ENCODE data around the gene BRS3. TPM values are rescaled to one million over a fixed set of nuclear protein-coding genes. Genes with fewer than 3 reads are reported as not detected.

BRS3 gene
- total RNA-seq, 1 experiment from 2014 or later: not detected

DNA sequence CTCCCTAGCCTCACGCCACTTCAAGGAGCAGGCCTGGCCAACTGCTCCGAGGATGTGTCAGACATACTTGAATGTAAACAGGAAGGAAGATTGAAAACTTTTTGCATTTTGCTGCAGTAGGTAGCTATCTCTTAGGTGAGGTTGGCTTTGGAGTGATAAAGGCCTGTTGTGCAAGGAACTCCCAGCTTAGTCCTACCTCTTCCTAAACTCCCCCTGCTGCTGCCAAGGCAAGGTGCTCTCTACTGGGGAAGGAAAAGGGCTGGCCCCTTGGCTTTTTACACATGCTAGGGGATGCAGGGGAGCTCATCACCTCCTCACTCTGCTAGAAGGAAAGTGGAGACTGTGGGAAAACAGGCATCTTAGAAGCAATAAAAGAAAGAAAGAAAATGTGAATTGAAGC lies 10.7 kb upstream of the BRS3 start:
- intact Hi-C loops (cut with micrococcal nuclease; ENCODE audit: unreplicated experiment): no loop called here
- TF ChIP-seq, protein P1, sequence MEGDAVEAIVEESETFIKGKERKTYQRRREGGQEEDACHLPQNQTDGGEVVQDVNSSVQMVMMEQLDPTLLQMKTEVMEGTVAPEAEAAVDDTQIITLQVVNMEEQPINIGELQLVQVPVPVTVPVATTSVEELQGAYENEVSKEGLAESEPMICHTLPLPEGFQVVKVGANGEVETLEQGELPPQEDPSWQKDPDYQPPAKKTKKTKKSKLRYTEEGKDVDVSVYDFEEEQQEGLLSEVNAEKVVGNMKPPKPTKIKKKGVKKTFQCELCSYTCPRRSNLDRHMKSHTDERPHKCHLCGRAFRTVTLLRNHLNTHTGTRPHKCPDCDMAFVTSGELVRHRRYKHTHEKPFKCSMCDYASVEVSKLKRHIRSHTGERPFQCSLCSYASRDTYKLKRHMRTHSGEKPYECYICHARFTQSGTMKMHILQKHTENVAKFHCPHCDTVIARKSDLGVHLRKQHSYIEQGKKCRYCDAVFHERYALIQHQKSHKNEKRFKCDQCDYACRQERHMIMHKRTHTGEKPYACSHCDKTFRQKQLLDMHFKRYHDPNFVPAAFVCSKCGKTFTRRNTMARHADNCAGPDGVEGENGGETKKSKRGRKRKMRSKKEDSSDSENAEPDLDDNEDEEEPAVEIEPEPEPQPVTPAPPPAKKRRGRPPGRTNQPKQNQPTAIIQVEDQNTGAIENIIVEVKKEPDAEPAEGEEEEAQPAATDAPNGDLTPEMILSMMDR (IDR thresholded peaks at IDR 0.05): peak; percentile 39
- TF ChIP-seq, protein P2, sequence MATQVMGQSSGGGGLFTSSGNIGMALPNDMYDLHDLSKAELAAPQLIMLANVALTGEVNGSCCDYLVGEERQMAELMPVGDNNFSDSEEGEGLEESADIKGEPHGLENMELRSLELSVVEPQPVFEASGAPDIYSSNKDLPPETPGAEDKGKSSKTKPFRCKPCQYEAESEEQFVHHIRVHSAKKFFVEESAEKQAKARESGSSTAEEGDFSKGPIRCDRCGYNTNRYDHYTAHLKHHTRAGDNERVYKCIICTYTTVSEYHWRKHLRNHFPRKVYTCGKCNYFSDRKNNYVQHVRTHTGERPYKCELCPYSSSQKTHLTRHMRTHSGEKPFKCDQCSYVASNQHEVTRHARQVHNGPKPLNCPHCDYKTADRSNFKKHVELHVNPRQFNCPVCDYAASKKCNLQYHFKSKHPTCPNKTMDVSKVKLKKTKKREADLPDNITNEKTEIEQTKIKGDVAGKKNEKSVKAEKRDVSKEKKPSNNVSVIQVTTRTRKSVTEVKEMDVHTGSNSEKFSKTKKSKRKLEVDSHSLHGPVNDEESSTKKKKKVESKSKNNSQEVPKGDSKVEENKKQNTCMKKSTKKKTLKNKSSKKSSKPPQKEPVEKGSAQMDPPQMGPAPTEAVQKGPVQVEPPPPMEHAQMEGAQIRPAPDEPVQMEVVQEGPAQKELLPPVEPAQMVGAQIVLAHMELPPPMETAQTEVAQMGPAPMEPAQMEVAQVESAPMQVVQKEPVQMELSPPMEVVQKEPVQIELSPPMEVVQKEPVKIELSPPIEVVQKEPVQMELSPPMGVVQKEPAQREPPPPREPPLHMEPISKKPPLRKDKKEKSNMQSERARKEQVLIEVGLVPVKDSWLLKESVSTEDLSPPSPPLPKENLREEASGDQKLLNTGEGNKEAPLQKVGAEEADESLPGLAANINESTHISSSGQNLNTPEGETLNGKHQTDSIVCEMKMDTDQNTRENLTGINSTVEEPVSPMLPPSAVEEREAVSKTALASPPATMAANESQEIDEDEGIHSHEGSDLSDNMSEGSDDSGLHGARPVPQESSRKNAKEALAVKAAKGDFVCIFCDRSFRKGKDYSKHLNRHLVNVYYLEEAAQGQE (IDR thresholded peaks at IDR 0.05; ENCODE audit: insufficient read depth in 1 of 2, low read depth in 2 of 2, low read length in 1 of 2): no peak
- ATAC-seq: peak; percentile 77; the same call in 1 of the 2 replicates
- H3K27me3 ChIP-seq (ENCODE audit: control insufficient read depth, insufficient read depth, low read length): peaks cover 2% of the 10 kb centered on the region; the same call in 1 of the 2 replicates
- no peaks in the 10 kb centered on the region for H3K36me3 ChIP-seq (ENCODE audit: control insufficient read depth, insufficient read depth, low read length)
- no TSS peak for BruUV-seq (replicated peaks)
- POLR2A ChIA-PET: no interaction called here
- in situ Hi-C loops (cut with HindIII; ENCODE audit: low pct_unique_long_range_greater_than_20kb, low sequenced_read_pairs): no loop called here
- H3K27ac ChIP-seq (ENCODE audit: low read length): no peak overlapping the region
- CTCF ChIA-PET: no interaction called here
- no peak overlapping the region for H3K4me3 ChIP-seq (ENCODE audit: low read depth in 2 of 2, low read length in 2 of 2)
- no peaks in the 10 kb centered on the region for H3K4me1 ChIP-seq (ENCODE audit: control insufficient read depth, insufficient read depth, low read length)
- no peaks in the 10 kb centered on the region for H3K9me3 ChIP-seq (ENCODE audit: control insufficient read depth, insufficient read depth, low read depth, low read length)
- no peak for DNase-seq (ENCODE audit: low read depth, low spot score)

DNA sequence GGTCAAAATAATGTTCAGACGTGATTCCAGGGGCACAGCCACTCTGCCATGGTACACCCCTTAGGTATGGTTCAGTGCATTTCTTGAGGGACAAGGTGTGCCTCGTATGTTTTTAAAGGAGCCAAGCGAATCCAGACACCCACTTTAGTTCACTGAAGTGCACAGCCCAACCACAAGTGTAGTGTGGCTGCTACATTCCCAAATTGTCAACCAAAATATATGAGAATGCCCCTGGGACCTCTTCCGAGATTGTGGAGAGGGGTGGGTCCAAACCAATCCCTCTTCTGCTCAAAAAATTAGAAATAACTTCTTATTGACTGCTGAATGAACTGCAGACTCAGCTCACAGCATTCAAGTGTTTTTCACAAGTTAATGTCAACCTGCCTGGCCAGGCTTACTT lies 7.4 kb upstream of the BRS3 start:
- TF ChIP-seq POLR2AphosphoS5 (IDR thresholded peaks at IDR 0.05; ENCODE audit: low read depth, low read length) (no peak), TCF7L2 (IDR thresholded peaks at IDR 0.05; ENCODE audit: low read depth, low read length) (no peak), SIN3A (IDR thresholded peaks at IDR 0.05; ENCODE audit: borderline replicate concordance, insufficient read depth, low read depth, low read length) (no peak)
- TF ChIP-seq, protein P1 (IDR thresholded peaks at IDR 0.05): no peak
- TF ChIP-seq, protein P2 (IDR thresholded peaks at IDR 0.05; ENCODE audit: insufficient read depth in 1 of 2, low read depth in 2 of 2, low read length in 1 of 2): no peak
- DNase-seq (ENCODE audit: low read depth, low spot score) (no peak), ATAC-seq (no peak)
- BruUV-seq (replicated peaks): no TSS peak
- H3K27me3 ChIP-seq (ENCODE audit: control insufficient read depth, insufficient read depth, low read length): peaks cover 8% of the 10 kb centered on the region; the same call in 1 of the 2 replicates
- no peaks in the 10 kb centered on the region for H3K9me3 ChIP-seq (ENCODE audit: control insufficient read depth, insufficient read depth, low read depth, low read length)
- H3K4me1 ChIP-seq (ENCODE audit: control insufficient read depth, insufficient read depth, low read length): no peaks in the 10 kb centered on the region
- H3K36me3 ChIP-seq (ENCODE audit: control insufficient read depth, insufficient read depth, low read length): no peaks in the 10 kb centered on the region
- ChIA-PET CTCF (no interaction called here), POLR2A (no interaction called here)
- H3K27ac ChIP-seq (ENCODE audit: low read length): no peak overlapping the region
- intact Hi-C loops (cut with micrococcal nuclease; ENCODE audit: unreplicated experiment): loop anchor here (10.0 kb wide), 1 partner anchor 206 kb away; no protein-coding TSS in a partner anchor
- in situ Hi-C loops (cut with HindIII; ENCODE audit: low pct_unique_long_range_greater_than_20kb, low sequenced_read_pairs): no loop called here
- no peak overlapping the region for H3K4me3 ChIP-seq (ENCODE audit: low read depth in 2 of 2, low read length in 2 of 2)

All from Panc1 (cell line).